AG04450 (cell line): ENCODE results near the gene PDE4C. TPM values are rescaled to one million over a fixed set of nuclear protein-coding genes. Genes with fewer than 3 reads are reported as not detected.

Experiments used
- CTCF ChIA-PET: fragments of 300-600, 350-600 bp; formaldehyde crosslinking; extraction: SDS; loops from one replicate; lab custom pipeline; 2022; ENCODE audit warnings: antibody characterized with exemption, inconsistent platforms; lab: Charles Lee
- POLR2A ChIA-PET: fragments of 350-600 bp; formaldehyde crosslinking; extraction: SDS; loops from one replicate; lab custom pipeline; 2021; ENCODE audit warnings: antibody characterized with exemption, inconsistent platforms; lab: Yijun Ruan, JAX
- DNase-seq: peaks from one replicate; pipeline ENCODE4 v3.0.0-alpha.2; 2011; ENCODE audit warnings: low read depth, low spot score
- H3K27ac ChIP-seq: one replicate; pipeline ENCODE4 v1.5.1; 2012; ENCODE audit warnings: low read depth, low read length, control low read depth
- H3K27me3 ChIP-seq: one replicate; pipeline ENCODE4 v1.6.0; 2012; ENCODE audit warnings: low read length; ENCODE audit not compliant: control insufficient read depth, insufficient read depth
- H3K4me3 ChIP-seq: 2 replicates; pipeline ENCODE4 v1.5.1; 2011; ENCODE audit warnings: mild to moderate bottlenecking, low read depth, low read length, control low read depth
- H3K9me3 ChIP-seq: 2 replicates; pipeline ENCODE4 v1.5.1; 2012; ENCODE audit warnings: low read length; ENCODE audit not compliant: control insufficient read depth, insufficient read depth
- polyA plus RNA-seq: library from polyadenylated mRNA; depleted of rRNA; stranded (reverse); fragments of >200 nt; gene quantifications from 2 replicates; pipeline ENCODE4 v1.2.3, GENCODE V29; 2011
- TF ChIP-seq, protein P1 (sequence below): IDR thresholded peaks from 2 replicates; pipeline ENCODE4 v1.5.1; 2011; ENCODE audit warnings: low read depth, low read length, control low read depth, inconsistent platforms

The PDE4C gene
- polyA plus RNA-seq, 1 experiment: 0.46 TPM

DNA sequence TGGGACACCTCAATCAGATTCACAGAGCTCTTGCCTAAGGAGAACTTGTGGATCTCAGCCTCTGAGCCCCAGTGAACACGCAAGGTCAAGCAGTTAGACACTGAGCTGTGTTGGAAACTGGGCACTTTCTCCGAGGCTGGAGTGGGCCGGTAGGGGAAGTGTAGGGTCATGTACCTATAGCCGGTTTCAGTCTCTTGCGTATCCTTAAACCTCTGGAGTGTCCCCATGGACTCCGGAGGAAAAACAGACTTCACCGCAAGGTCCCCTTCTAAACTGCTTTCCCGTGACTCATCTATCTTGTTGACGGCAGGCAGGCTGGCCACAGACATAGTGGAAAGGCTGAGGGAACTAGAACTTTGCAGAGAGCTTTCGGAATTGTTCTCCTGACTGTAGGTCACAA lies 36.7 kb upstream of the PDE4C start:
- Histone ChIP-seq H3K9me3 (no peaks in the 10 kb centered on the region; the same call in 1 of the 2 replicates), H3K4me3 (no peak overlapping the region), H3K27ac (no peak overlapping the region), H3K27me3 (no peaks in the 10 kb centered on the region)
- POLR2A ChIA-PET: interaction anchor here (0.5 to 2.1 kb wide), 3 partner anchors 19 to 544 kb away, joined by 4 to 5 read pairs (median 5); partner anchors contain the start of genes JUND and MPV17L2
- no peak for DNase-seq
- TF ChIP-seq, protein P1, sequence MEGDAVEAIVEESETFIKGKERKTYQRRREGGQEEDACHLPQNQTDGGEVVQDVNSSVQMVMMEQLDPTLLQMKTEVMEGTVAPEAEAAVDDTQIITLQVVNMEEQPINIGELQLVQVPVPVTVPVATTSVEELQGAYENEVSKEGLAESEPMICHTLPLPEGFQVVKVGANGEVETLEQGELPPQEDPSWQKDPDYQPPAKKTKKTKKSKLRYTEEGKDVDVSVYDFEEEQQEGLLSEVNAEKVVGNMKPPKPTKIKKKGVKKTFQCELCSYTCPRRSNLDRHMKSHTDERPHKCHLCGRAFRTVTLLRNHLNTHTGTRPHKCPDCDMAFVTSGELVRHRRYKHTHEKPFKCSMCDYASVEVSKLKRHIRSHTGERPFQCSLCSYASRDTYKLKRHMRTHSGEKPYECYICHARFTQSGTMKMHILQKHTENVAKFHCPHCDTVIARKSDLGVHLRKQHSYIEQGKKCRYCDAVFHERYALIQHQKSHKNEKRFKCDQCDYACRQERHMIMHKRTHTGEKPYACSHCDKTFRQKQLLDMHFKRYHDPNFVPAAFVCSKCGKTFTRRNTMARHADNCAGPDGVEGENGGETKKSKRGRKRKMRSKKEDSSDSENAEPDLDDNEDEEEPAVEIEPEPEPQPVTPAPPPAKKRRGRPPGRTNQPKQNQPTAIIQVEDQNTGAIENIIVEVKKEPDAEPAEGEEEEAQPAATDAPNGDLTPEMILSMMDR: no peak
- CTCF ChIA-PET: interaction anchor here (0.5 to 1.3 kb wide), 4 partner anchors 11 to 94 kb away, joined by 3 to 5 read pairs (median 4); no protein-coding TSS in a partner anchor

GRCh38 chr19:18262144-18262543 lies 35.9 kb upstream of the PDE4C start:
- Histone ChIP-seq H3K9me3 (no peaks in the 10 kb centered on the region; the same call in 1 of the 2 replicates), H3K27ac (no peak overlapping the region), H3K4me3 (no peak overlapping the region), H3K27me3 (no peaks in the 10 kb centered on the region)
- ChIA-PET CTCF (interaction anchor here (0.7 to 1.1 kb wide), 2 partner anchors 11 to 17 kb away, joined by 3 to 5 read pairs; no protein-coding TSS in a partner anchor), POLR2A (interaction anchor here (2.1 kb wide), 1 partner anchor 19 kb away, joined by 5 read pairs; the partner anchor contains the start of gene JUND)
- TF ChIP-seq, protein P1: no peak
- DNase-seq: no peak

DNA sequence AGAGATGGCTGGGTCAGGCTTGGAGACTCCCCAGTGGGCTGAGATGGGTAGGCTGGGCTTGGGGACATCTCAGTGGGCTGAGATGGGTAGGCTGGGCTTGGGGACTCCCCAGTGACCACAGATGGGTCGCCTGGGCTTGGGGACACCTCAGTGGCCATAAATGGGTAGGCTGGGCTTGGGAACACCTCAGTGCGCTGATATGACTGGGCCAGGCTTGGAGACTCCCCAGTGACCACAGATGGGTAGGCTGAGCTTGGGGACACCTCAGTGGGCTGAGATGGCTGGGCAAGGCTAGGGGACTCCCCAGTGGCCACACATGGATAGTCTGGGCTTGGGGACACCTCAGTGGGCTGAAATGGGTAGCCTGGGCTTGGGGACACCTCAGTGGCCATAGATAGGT lies 35.2 kb upstream of the PDE4C start:
- Histone ChIP-seq H3K27ac (no peak overlapping the region), H3K4me3 (no peak overlapping the region), H3K9me3 (no peaks in the 10 kb centered on the region; the same call in 1 of the 2 replicates), H3K27me3 (no peaks in the 10 kb centered on the region)
- ChIA-PET CTCF (interaction anchor here (1.1 kb wide), 1 partner anchor 11 kb away, joined by 3 read pairs; no protein-coding TSS in a partner anchor), POLR2A (no interaction called here)
- TF ChIP-seq, protein P1: no peak
- DNase-seq: no peak

- TF ChIP-seq, protein P1: no peak
- DNase-seq: no peak
- ChIA-PET POLR2A (no interaction called here), CTCF (no interaction called here)
- no peaks in the 10 kb centered on the region; the same call in 1 of the 2 replicates for H3K9me3 ChIP-seq
- no peak overlapping the region for H3K27ac ChIP-seq
- peaks cover 6% of the 10 kb centered on the region for H3K27me3 ChIP-seq
- H3K4me3 ChIP-seq: no peak overlapping the region
Measured at GRCh38 chr19:18259893-18260292, 33.7 kb upstream of the PDE4C start.
